ENCODE data around the gene PCDHGA9. TPM values are rescaled to one million over a fixed set of nuclear protein-coding genes. Genes with fewer than 3 reads are reported as not detected.

PCDHGA9 gene
- total RNA-seq, 1 donor from 2014 or later = 4.5 TPM

Other genes with a start within 250 kb of the PCDHGA9 start
- gene PCDHB7, start 230.1 kb upstream of the PCDHGA9 start, total RNA-seq = 1.6 and 2.4 TPM in 2 replicates
- 0.34 and 0.88 TPM in 2 replicates for gene PCDHB8, start 225.0 kb upstream of the PCDHGA9 start, total RNA-seq
- gene PCDHB16, start 220.4 kb upstream of the PCDHGA9 start, total RNA-seq = 0.05 and 1.1 TPM in 2 replicates
- 0.15 and 0.41 TPM in 2 replicates for gene PCDHB9, start 215.6 kb upstream of the PCDHGA9 start, total RNA-seq
- 1.1 and 1.3 TPM in 2 replicates for gene PCDHB10, start 210.4 kb upstream of the PCDHGA9 start, total RNA-seq
- gene PCDHB11, start 203.2 kb upstream of the PCDHGA9 start, total RNA-seq = 0.58 and 1.5 TPM in 2 replicates
- 0.19 and 0.58 TPM in 2 replicates for gene PCDHB12, start 194.1 kb upstream of the PCDHGA9 start, total RNA-seq
- 1.8 and 3.0 TPM in 2 replicates for gene PCDHB13, start 188.9 kb upstream of the PCDHGA9 start, total RNA-seq
- 1.6 and 6.7 TPM in 2 replicates for gene PCDHB14, start 179.4 kb upstream of the PCDHGA9 start, total RNA-seq
- gene PCDHB15, start 157.4 kb upstream of the PCDHGA9 start, total RNA-seq = 0.97 and 1.7 TPM in 2 replicates
- 0.76 TPM in 1 of 2 replicates, not detected in the other for gene SLC25A2, start 98.7 kb upstream of the PCDHGA9 start, total RNA-seq
- 51.0 and 52.6 TPM in 2 replicates for gene TAF7, start 82.0 kb upstream of the PCDHGA9 start, total RNA-seq
- 0.39 and 1.2 TPM in 2 replicates for gene PCDHGA1, start 72.3 kb upstream of the PCDHGA9 start, total RNA-seq
- gene PCDHGA2, start 64.0 kb upstream of the PCDHGA9 start, total RNA-seq = 2.6 and 4.1 TPM in 2 replicates
- gene PCDHGA3, start 58.9 kb upstream of the PCDHGA9 start, total RNA-seq = 1.6 and 4.0 TPM in 2 replicates
- 0.82 and 2.3 TPM in 2 replicates for gene PCDHGB1, start 52.7 kb upstream of the PCDHGA9 start, total RNA-seq
- gene PCDHGA4, start 47.8 kb upstream of the PCDHGA9 start, total RNA-seq = 5.7 and 9.2 TPM in 2 replicates
- gene PCDHGB2, start 42.8 kb upstream of the PCDHGA9 start, total RNA-seq = 3.8 and 4.7 TPM in 2 replicates
- 0.82 and 2.1 TPM in 2 replicates for gene PCDHGA5, start 38.6 kb upstream of the PCDHGA9 start, total RNA-seq
- gene PCDHGB3, start 32.5 kb upstream of the PCDHGA9 start, total RNA-seq = 2.6 and 5.5 TPM in 2 replicates
- 4.5 and 6.6 TPM in 2 replicates for gene PCDHGA6, start 28.9 kb upstream of the PCDHGA9 start, total RNA-seq
- 3.6 and 5.3 TPM in 2 replicates for gene PCDHGA7, start 20.0 kb upstream of the PCDHGA9 start, total RNA-seq
- gene PCDHGB4, start 15.1 kb upstream of the PCDHGA9 start, total RNA-seq = 11.1 and 19.5 TPM in 2 replicates
- 0.92 and 2.3 TPM in 2 replicates for gene PCDHGA8, start 10.1 kb upstream of the PCDHGA9 start, total RNA-seq
- 17.5 and 27.2 TPM in 2 replicates for gene PCDHGB5, start 4.8 kb upstream of the PCDHGA9 start, total RNA-seq
- 1.8 and 6.2 TPM in 2 replicates for gene PCDHGB6, start 5.2 kb downstream of the PCDHGA9 start, total RNA-seq
- gene PCDHGA10, start 10.2 kb downstream of the PCDHGA9 start, total RNA-seq = 4.0 and 12.4 TPM in 2 replicates
- 14.1 and 23.4 TPM in 2 replicates for gene PCDHGB7, start 14.9 kb downstream of the PCDHGA9 start, total RNA-seq
- 12.3 and 17.5 TPM in 2 replicates for gene PCDHGA11, start 18.3 kb downstream of the PCDHGA9 start, total RNA-seq
- gene PCDHGA12, start 27.7 kb downstream of the PCDHGA9 start, total RNA-seq = 10.5 and 23.0 TPM in 2 replicates
- 24.3 and 43.0 TPM in 2 replicates for gene PCDHGC3, start 73.2 kb downstream of the PCDHGA9 start, total RNA-seq
- gene PCDHGC4, start 82.3 kb downstream of the PCDHGA9 start, total RNA-seq = 0.44 and 2.5 TPM in 2 replicates
- gene PCDHGC5, start 86.3 kb downstream of the PCDHGA9 start, total RNA-seq = 0.24 and 2.5 TPM in 2 replicates
- 78.6 and 94.1 TPM in 2 replicates for gene DIAPH1, start 216.2 kb downstream of the PCDHGA9 start, total RNA-seq
- 30.9 and 43.3 TPM in 2 replicates for gene HDAC3, start 234.1 kb downstream of the PCDHGA9 start, total RNA-seq
- 8.5 and 12.2 TPM in 2 replicates for gene RELL2, start 234.2 kb downstream of the PCDHGA9 start, total RNA-seq
- gene FCHSD1, start 248.6 kb downstream of the PCDHGA9 start, total RNA-seq = 29.3 and 31.8 TPM in 2 replicates